Inflammatory macrophage treated with lipopolysaccharide for 4 hours (primary cell): ENCODE results near the gene ANAPC13.
A peak's percentile ranks its signal among the peaks of the same experiment; 100 is the strongest.

Experiments used
- DNase-seq: peaks from one replicate; pipeline ENCODE4 v3.0.0-alpha.2; 2020

Gene ANAPC13

GRCh38 chr3:134485718-134486576, at the start of gene ANAPC13, which contains the start of gene CEP63:
TSS of gene ANAPC13 (minus strand) at chr3:134485985. CDS start at chr3:134482904, 3,081 bp downstream.
TSS of gene CEP63 (plus strand) at chr3:134486057. CDS start at chr3:134495321, 9,264 bp downstream.
- DNase-seq: peak; percentile 96

- peak; percentile 60 for DNase-seq
Observed at GRCh38 chr3:134535186-134535970, 49.6 kb upstream of the ANAPC13 start.

- no peak for DNase-seq
Observed at GRCh38 chr3:134533493-134533892, 47.7 kb upstream of the ANAPC13 start.

GRCh38 chr3:134527538-134528186, 41.9 kb upstream of the ANAPC13 start:
- DNase-seq: no peak

- no peak for DNase-seq
Observed at GRCh38 chr3:134527037-134527436, 41.3 kb upstream of the ANAPC13 start.

GRCh38 chr3:134526319-134526718, 40.5 kb upstream of the ANAPC13 start:
- DNase-seq: no peak

GRCh38 chr3:134525293-134525692, 39.5 kb upstream of the ANAPC13 start:
- DNase-seq: no peak

- DNase-seq: no peak
Observed at GRCh38 chr3:134522541-134522940, 36.8 kb upstream of the ANAPC13 start.

- DNase-seq: peak; percentile 69
Observed at GRCh38 chr3:134517791-134518190, 32.0 kb upstream of the ANAPC13 start.

- DNase-seq: no peak
Observed at GRCh38 chr3:134516905-134517304, 31.1 kb upstream of the ANAPC13 start.

GRCh38 chr3:134511500-134511899, 25.7 kb upstream of the ANAPC13 start:
- no peak for DNase-seq

- DNase-seq: no peak
Observed at GRCh38 chr3:134505485-134505884, 19.7 kb upstream of the ANAPC13 start.

GRCh38 chr3:134504132-134504531, 18.3 kb upstream of the ANAPC13 start:
- no peak for DNase-seq

GRCh38 chr3:134503266-134503665, 17.5 kb upstream of the ANAPC13 start:
- no peak for DNase-seq

- no peak for DNase-seq
Observed at GRCh38 chr3:134496471-134497071, 10.8 kb upstream of the ANAPC13 start.

- no peak for DNase-seq
Observed at GRCh38 chr3:134495980-134496379, 10.2 kb upstream of the ANAPC13 start.

GRCh38 chr3:134494495-134494894, 8.7 kb upstream of the ANAPC13 start:
- DNase-seq: no peak

- peak; percentile 88 for DNase-seq
Observed at GRCh38 chr3:134487406-134487805, 1.6 kb upstream of the ANAPC13 start.

- DNase-seq: peak; percentile 22
Observed at GRCh38 chr3:134486577-134487041, 824 bp upstream of the ANAPC13 start.

- peak; percentile 32 for DNase-seq
Observed at GRCh38 chr3:134485075-134485717, 589 bp downstream of the ANAPC13 start.

GRCh38 chr3:134483195-134483900, 2.4 kb downstream of the ANAPC13 start:
- DNase-seq: peak; percentile 16
